H9 (cell line): ENCODE results near the gene TEF. TPM values are rescaled to one million over a fixed set of nuclear protein-coding genes. Genes with fewer than 3 reads are reported as not detected.

Experiments
- DNase-seq: peaks from one replicate; pipeline ENCODE4 v3.0.0-alpha.2; 2017
- H2AFZ ChIP-seq: one replicate; pipeline ENCODE4 v1.6.1; 2013; ENCODE audit warnings: mild to moderate bottlenecking, low read length, control low read depth, moderate library complexity
- H2AK5ac ChIP-seq: 2 replicates; pipeline ENCODE4 v1.6.1; 2013; ENCODE audit warnings: low read length, control low read depth, mixed read lengths; ENCODE audit not compliant: insufficient read length
- H2BK120ac ChIP-seq: one replicate; pipeline ENCODE4 v1.6.1; 2013; ENCODE audit warnings: low read depth, mild to moderate bottlenecking, low read length, control low read depth, inconsistent platforms; ENCODE audit not compliant: poor library complexity, severe bottlenecking
- H2BK12ac ChIP-seq: 2 replicates; pipeline ENCODE4 v1.6.1; 2013; ENCODE audit warnings: low read length, control low read depth, mixed read lengths, low read depth; ENCODE audit not compliant: insufficient read length
- H2BK15ac ChIP-seq: 2 replicates; pipeline ENCODE4 v1.6.1; 2013; ENCODE audit warnings: low read depth, low read length, control low read depth
- H2BK20ac ChIP-seq: one replicate; pipeline ENCODE4 v1.6.1; 2013; ENCODE audit warnings: low read depth, mild to moderate bottlenecking, low read length, control low read depth, inconsistent platforms; ENCODE audit not compliant: poor library complexity, severe bottlenecking
- H2BK5ac ChIP-seq: 2 replicates; pipeline ENCODE4 v1.6.1; 2013; ENCODE audit warnings: low read length, control low read depth, mixed read lengths; ENCODE audit not compliant: insufficient read length
- H3K14ac ChIP-seq: 2 replicates; pipeline ENCODE4 v1.6.1; 2013; ENCODE audit warnings: low read length, control low read depth; ENCODE audit not compliant: insufficient read depth
- H3K18ac ChIP-seq: 2 replicates; pipeline ENCODE4 v1.6.1; 2013; ENCODE audit warnings: low read depth, mild to moderate bottlenecking, mixed read lengths, low read length, control low read depth; ENCODE audit not compliant: insufficient read length
- H3K23ac ChIP-seq: 2 replicates; pipeline ENCODE4 v1.6.1; 2013; ENCODE audit warnings: low read length, control low read depth, mixed read lengths, low read depth; ENCODE audit not compliant: insufficient read length
- H3K23me2 ChIP-seq: 2 replicates; pipeline ENCODE4 v1.6.1; 2013; ENCODE audit warnings: low read depth, mild to moderate bottlenecking, mixed read lengths, low read length, control low read depth; ENCODE audit not compliant: insufficient read length, poor library complexity, severe bottlenecking
- H3K27ac ChIP-seq: 2 replicates; pipeline ENCODE4 v1.5.1; 2013; ENCODE audit warnings: low read length, control low read depth, mixed read lengths, low read depth; ENCODE audit not compliant: insufficient read length
- H3K27me3 ChIP-seq: 2 replicates; pipeline ENCODE4 v1.6.1; 2013; ENCODE audit warnings: low read length, control low read depth, inconsistent platforms; ENCODE audit not compliant: insufficient read depth
- H3K4ac ChIP-seq: 2 replicates; pipeline ENCODE4 v1.6.1; 2013; ENCODE audit warnings: low read depth, mild to moderate bottlenecking, control low read depth, inconsistent platforms, low read length, moderate library complexity
- H3K4me1 ChIP-seq: 2 replicates; pipeline ENCODE4 v1.6.1; 2013; ENCODE audit warnings: low read length, control low read depth, inconsistent platforms; ENCODE audit not compliant: insufficient read depth
- H3K4me2 ChIP-seq: 2 replicates; pipeline ENCODE4 v1.6.1; 2013; ENCODE audit warnings: low read length, control low read depth, mixed read lengths; ENCODE audit not compliant: insufficient read length, insufficient read depth
- H3K56ac ChIP-seq: 2 replicates; pipeline ENCODE4 v1.6.1; 2013; ENCODE audit warnings: low read depth, mild to moderate bottlenecking, mixed read lengths, low read length, control low read depth; ENCODE audit not compliant: insufficient read length
- H3K79me1 ChIP-seq: 2 replicates; pipeline ENCODE4 v1.6.1; 2013; ENCODE audit warnings: low read depth, mild to moderate bottlenecking, moderate library complexity, low read length, control low read depth, inconsistent platforms; ENCODE audit not compliant: insufficient read depth, poor library complexity, severe bottlenecking
- H3K79me2 ChIP-seq: 2 replicates; pipeline ENCODE4 v1.6.1; 2013; ENCODE audit warnings: low read length, control low read depth, inconsistent platforms; ENCODE audit not compliant: insufficient read depth
- H3K9ac ChIP-seq: 2 replicates; pipeline ENCODE4 v1.6.1; 2013; ENCODE audit warnings: low read length, control low read depth, mixed read lengths; ENCODE audit not compliant: insufficient read length; ENCODE audit errors: extremely low read depth
- H3K9me3 ChIP-seq: one replicate; pipeline ENCODE4 v1.6.1; 2013; ENCODE audit warnings: low read depth, low read length, inconsistent platforms; ENCODE audit not compliant: control insufficient read depth
- H3T11ph ChIP-seq: one replicate; pipeline ENCODE4 v1.6.1; 2013; ENCODE audit warnings: mild to moderate bottlenecking, low read length, control low read depth, inconsistent platforms
- H4K20me1 ChIP-seq: one replicate; pipeline ENCODE4 v1.6.1; 2013; ENCODE audit not compliant: control insufficient read depth, insufficient read length, insufficient read depth
- H4K5ac ChIP-seq: 2 replicates; pipeline ENCODE4 v1.6.1; 2013; ENCODE audit warnings: low read depth, mild to moderate bottlenecking, mixed read lengths, low read length, control low read depth; ENCODE audit not compliant: insufficient read length
- H4K8ac ChIP-seq: replicated peaks from 2 replicates; pipeline ENCODE4 v1.6.1; 2013; ENCODE audit warnings: low read length, control low read depth, mixed read lengths, low read depth; ENCODE audit not compliant: insufficient read length
- H4K91ac ChIP-seq: 2 replicates; pipeline ENCODE4 v1.6.1; 2013; ENCODE audit warnings: low read depth, mild to moderate bottlenecking, moderate library complexity, mixed read lengths, low read length, control low read depth; ENCODE audit not compliant: insufficient read length
- H3K27ac Mint-ChIP-seq, 3 experiments: 2 replicates in 2 of 3; 3 replicates in 1 of 3; pipeline ENCODE4 v1.8.0; 2020 to 2021; ENCODE audit warnings: mixed read lengths in 3 of 3, mild to moderate bottlenecking in 1 of 3, moderate library complexity in 1 of 3
- H3K27me3 Mint-ChIP-seq: 2 replicates; pipeline ENCODE4 v1.8.0; 2021; ENCODE audit warnings: low read depth, mild to moderate bottlenecking, moderate library complexity, mixed read lengths
- H3K36me3 Mint-ChIP-seq, 3 experiments: 2 replicates in 2 of 3; 3 replicates in 1 of 3; pipeline ENCODE4 v1.8.0; 2020 to 2021; ENCODE audit warnings: low read depth in 3 of 3, mixed read lengths in 3 of 3; ENCODE audit not compliant: insufficient read depth in 1 of 3
- H3K4me1 Mint-ChIP-seq, 2 experiments: 2 replicates each; pipeline ENCODE4 v1.8.0; 2020; ENCODE audit warnings: mixed read lengths in 2 of 2
- H3K4me3 Mint-ChIP-seq, 2 experiments: 2 replicates in 1 of 2; 3 replicates in 1 of 2; pipeline ENCODE4 v1.8.0; 2020 to 2021; ENCODE audit warnings: mild to moderate bottlenecking in 2 of 2, mixed read lengths in 2 of 2, moderate library complexity in 1 of 2
- H3K9me3 Mint-ChIP-seq, 2 experiments: 2 replicates in 1 of 2; 3 replicates in 1 of 2; pipeline ENCODE4 v1.8.0; 2020; ENCODE audit warnings: mild to moderate bottlenecking in 2 of 2, mixed read lengths in 2 of 2, moderate library complexity in 1 of 2
- CTCF ChIP-seq: fragments of 200-600 bp; sonication (generic); conservative IDR thresholded peaks from 3 replicates; pipeline ENCODE4 v1.8.0; 2021; ENCODE audit warnings: antibody characterized with exemption, mild to moderate bottlenecking
- WGBS: extraction: QIAGEN DNeasy Blood & Tissue Kit; methylation state at CpG from one replicate; pipeline ENCODE4 v1.1.7; 2013; ENCODE audit warnings: missing lambda C conversion rate, low lambda C conversion rate, mixed read lengths; ENCODE audit not compliant: insufficient read length; ENCODE audit errors: extremely low coverage; 5-methylcytosine and 5-hydroxymethylcytosine counted together
- total RNA-seq: library from RNA; stranded (reverse); gene quantifications from 2 replicates; pipeline ENCODE4 v1.2.1, GENCODE V29; 2021

TEF gene
- total RNA-seq, 1 experiment from 2014 or later = 17.9 TPM

- peaks cover 3 to 6% of the 10 kb centered on the region in 2 experiments; a peak in 3 of 4 replicates for H3K4me1 Mint-ChIP-seq
- Histone ChIP-seq H2BK12ac (no peak overlapping the region), H3K9ac (no peak overlapping the region), H2BK5ac (no peak overlapping the region), H2BK120ac (no peak overlapping the region), H3K79me2 (no peaks in the 10 kb centered on the region), H3K23ac (no peak overlapping the region), H3K9me3 (no peaks in the 10 kb centered on the region), H2BK15ac (no peak overlapping the region), H3K4me2 (no peak overlapping the region), H4K20me1 (no peaks in the 10 kb centered on the region), H3T11ph (no peak overlapping the region), H3K27ac (no peak overlapping the region), H3K4me1 (no peaks in the 10 kb centered on the region), H4K91ac (no peak overlapping the region), H4K8ac (no peak overlapping the region), H3K4ac (no peak overlapping the region), H3K27me3 (no peaks in the 10 kb centered on the region), H2AK5ac (no peak overlapping the region), H3K23me2 (no peaks in the 10 kb centered on the region), H3K14ac (no peak overlapping the region), H2BK20ac (no peak overlapping the region), H3K56ac (no peak overlapping the region), H4K5ac (no peak overlapping the region), H3K79me1 (no peaks in the 10 kb centered on the region), H3K18ac (no peak overlapping the region), H2AFZ (no peak overlapping the region)
- WGBS = no CpG with 5 or more reads among the region's 8 CpGs
- no peak overlapping the region for H3K27ac Mint-ChIP-seq
- no peak overlapping the region for H3K4me3 Mint-ChIP-seq
- no peak for DNase-seq
- peaks cover 2% of the 10 kb centered on the region; the same call in 1 of the 2 replicates for H3K27me3 Mint-ChIP-seq
- no peaks in the 10 kb centered on the region for H3K9me3 Mint-ChIP-seq
- no peak for TF ChIP-seq CTCF
- peaks cover 15 to 38% (median 23%) of the 10 kb centered on the region in 3 experiments; a peak in 6 of 7 replicates for H3K36me3 Mint-ChIP-seq
Observed at GRCh38 chr22:41429951-41430332, 48.2 kb downstream of the TEF start.
